Activated CD4-positive, alpha-beta T cell treated with anti-CD3 and anti-CD28 coated beads, Interleukin-2, amount 50 U/mL, for 4 hours (primary cell): ENCODE data around the gene THRB.

Experiments used
- DNase-seq, 2 experiments: peaks; one replicate each; pipeline ENCODE4 v3.0.0-alpha.2; 2020

THRB gene

GRCh38 chr3:24373198-24373959 lies 121.3 kb downstream of the THRB start:
- no peak for DNase-seq

GRCh38 chr3:24372559-24373197 lies 122.0 kb downstream of the THRB start:
- no peak for DNase-seq

- DNase-seq = no peak
These were observed 124.1 kb downstream of the THRB start for GRCh38 chr3:24370352-24371090.

GRCh38 chr3:24368605-24369004 lies 126.0 kb downstream of the THRB start:
- no peak for DNase-seq

GRCh38 chr3:24367664-24368264 lies 126.9 kb downstream of the THRB start:
- no peak for DNase-seq

- no peak for DNase-seq
These were observed 127.4 kb downstream of the THRB start for GRCh38 chr3:24367216-24367615.

GRCh38 chr3:24365168-24365567 lies 129.5 kb downstream of the THRB start:
- DNase-seq = no peak

GRCh38 chr3:24364359-24364758 lies 130.3 kb downstream of the THRB start:
- no peak for DNase-seq

- DNase-seq = no peak
These were observed 131.4 kb downstream of the THRB start for GRCh38 chr3:24363242-24363641.

- DNase-seq = no peak
These were observed 133.0 kb downstream of the THRB start for GRCh38 chr3:24361623-24362022.

GRCh38 chr3:24360957-24361356 lies 133.7 kb downstream of the THRB start:
- no peak for DNase-seq

GRCh38 chr3:24359645-24360462 lies 134.8 kb downstream of the THRB start:
- DNase-seq = no peak

- no peak for DNase-seq
These were observed 135.5 kb downstream of the THRB start for GRCh38 chr3:24359102-24359501.

GRCh38 chr3:24357635-24358034 lies 137.0 kb downstream of the THRB start:
- DNase-seq = no peak

GRCh38 chr3:24355806-24356205 lies 138.8 kb downstream of the THRB start:
- DNase-seq = no peak

GRCh38 chr3:24354230-24354629 lies 140.4 kb downstream of the THRB start:
- DNase-seq = no peak

GRCh38 chr3:24352893-24353553 lies 141.6 kb downstream of the THRB start:
- DNase-seq = no peak

- DNase-seq = no peak
These were observed 142.7 kb downstream of the THRB start for GRCh38 chr3:24351779-24352469.

- DNase-seq = no peak
These were observed 145.2 kb downstream of the THRB start for GRCh38 chr3:24349367-24350019.

GRCh38 chr3:24348348-24348747 lies 146.3 kb downstream of the THRB start:
- no peak for DNase-seq
